Right kidney (tissue), 1 donor: ENCODE measurements around the gene RIOK2.

Experiments used
- DNase-seq: peaks from one replicate; pipeline ENCODE4 v3.0.0-alpha.2; 2016

Gene RIOK2

GRCh38 chr5:97127727-97128126, 55.3 kb downstream of the RIOK2 start:
- DNase-seq, result no peak

- DNase-seq, result no peak
These were observed 57.8 kb downstream of the RIOK2 start for GRCh38 chr5:97125125-97125683.

GRCh38 chr5:97124335-97124734, 58.7 kb downstream of the RIOK2 start:
- no peak for DNase-seq

GRCh38 chr5:97121848-97122247, 61.2 kb downstream of the RIOK2 start:
- no peak for DNase-seq

- no peak for DNase-seq
These were observed 62.9 kb downstream of the RIOK2 start for GRCh38 chr5:97120195-97120594.

- no peak for DNase-seq
These were observed 64.0 kb downstream of the RIOK2 start for GRCh38 chr5:97119007-97119390.

GRCh38 chr5:97118261-97119006, 64.6 kb downstream of the RIOK2 start:
- DNase-seq, result no peak

- no peak for DNase-seq
These were observed 67.1 kb downstream of the RIOK2 start for GRCh38 chr5:97115932-97116331.

GRCh38 chr5:97112230-97112629, 70.8 kb downstream of the RIOK2 start:
- DNase-seq, result no peak

- no peak for DNase-seq
These were observed 71.4 kb downstream of the RIOK2 start for GRCh38 chr5:97111616-97112015.

GRCh38 chr5:97111004-97111403, 72.0 kb downstream of the RIOK2 start:
- DNase-seq, result no peak
